HG02943 (cell line): ENCODE results near the gene DTNA.

Experiments used
- ATAC-seq: cut with Tn5 transposase; IDR thresholded peaks from one replicate; pipeline ENCODE4 v1.9.1; 2021; ENCODE audit warnings: mild to moderate bottlenecking, low read depth, moderate library complexity; ENCODE audit not compliant: unreplicated experiment

The DTNA gene

GRCh38 chr18:34926683-34927082 lies 216.6 kb downstream of the DTNA start:
- ATAC-seq, result no peak

- no peak for ATAC-seq
These were observed 218.1 kb downstream of the DTNA start for GRCh38 chr18:34928088-34928753.

- no peak for ATAC-seq
These were observed 218.7 kb downstream of the DTNA start for GRCh38 chr18:34928754-34929335.

DNA sequence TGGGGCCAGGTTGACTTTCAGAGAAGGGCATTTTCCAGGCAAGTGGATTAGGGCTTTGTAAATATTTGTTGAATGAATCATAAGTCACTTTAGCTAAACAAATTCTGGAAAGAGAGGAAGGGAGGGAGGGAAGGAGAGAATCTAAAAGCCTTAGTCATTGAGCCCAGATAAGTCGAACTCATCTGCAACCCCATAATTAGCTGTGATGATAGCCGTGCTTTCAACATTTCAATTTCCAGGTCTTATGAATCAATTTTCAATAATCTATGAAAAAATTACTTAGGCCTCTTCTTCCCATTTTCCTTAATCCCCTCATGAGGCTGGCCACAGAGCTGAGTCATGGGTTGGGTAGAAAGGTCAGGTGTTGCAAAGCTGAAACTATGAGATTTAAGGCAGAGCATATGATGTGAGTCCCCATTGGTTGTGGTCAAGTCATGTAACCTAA lies 219.3 kb downstream of the DTNA start:
- no peak for ATAC-seq

- no peak for ATAC-seq
These were observed 222.3 kb downstream of the DTNA start for GRCh38 chr18:34932363-34932762.

- no peak for ATAC-seq
These were observed 222.8 kb downstream of the DTNA start for GRCh38 chr18:34932792-34933466.

DNA sequence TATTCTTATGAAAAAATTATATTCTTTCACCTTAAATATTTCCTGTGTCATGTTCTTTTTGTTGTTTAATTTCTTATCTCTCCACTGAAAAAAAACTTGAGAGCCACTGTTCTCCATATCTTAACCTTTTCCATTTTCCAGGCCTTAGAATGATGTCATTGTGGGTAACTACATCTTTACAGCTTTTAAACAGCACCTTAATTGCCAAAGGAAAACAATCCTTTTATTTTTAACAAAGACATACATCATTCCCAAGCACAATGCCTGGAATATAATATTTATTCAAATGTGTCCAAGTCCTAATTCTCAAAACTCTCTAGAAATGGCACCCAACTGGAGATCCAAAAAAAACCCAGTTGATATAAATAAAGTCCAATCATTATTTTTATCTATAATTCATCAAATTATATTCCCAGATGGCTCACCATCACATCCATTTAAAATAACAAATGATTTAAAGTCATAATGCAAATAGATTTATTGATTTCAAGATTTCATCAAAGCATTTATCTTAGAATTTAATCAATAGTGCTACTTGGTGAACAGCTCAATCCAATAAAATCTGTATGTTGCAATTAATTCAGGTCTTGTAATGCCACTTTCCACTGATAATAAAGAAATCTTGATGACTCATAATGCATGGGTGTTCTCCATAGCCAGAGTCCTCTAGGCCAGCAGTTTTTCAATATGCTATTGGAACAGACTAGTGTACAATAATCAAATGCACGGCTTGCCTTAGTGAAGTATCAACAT lies 224.0 kb downstream of the DTNA start:
- ATAC-seq, result no peak

GRCh38 chr18:34936772-34937171 lies 226.7 kb downstream of the DTNA start:
- no peak for ATAC-seq

DNA sequence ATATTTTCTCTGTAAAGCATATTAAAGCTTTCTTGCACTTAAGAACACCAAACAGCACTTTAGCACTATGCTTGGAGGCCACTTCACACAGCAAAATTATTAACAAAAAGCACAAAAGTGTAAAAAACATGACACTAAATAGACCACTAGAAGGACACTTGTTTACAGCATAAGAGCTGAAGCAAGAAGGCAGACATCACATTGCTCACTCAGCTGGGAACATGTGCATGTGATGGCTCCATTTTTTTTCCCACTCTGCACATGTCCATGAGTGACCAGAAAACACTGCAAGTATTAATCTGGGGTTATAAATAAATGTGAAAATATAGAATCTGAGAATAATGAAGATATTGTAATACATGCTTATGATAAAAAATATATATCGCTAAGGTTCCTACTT lies 228.0 kb downstream of the DTNA start:
- no peak for ATAC-seq
